GM19043 (cell line): ENCODE data around the gene FXYD3.
"Not testable (repeated sequence)": the region's sequence is repeated elsewhere in the genome, so short reads cannot be mapped to it uniquely, and the experiment has no call there.

Experiments
- ATAC-seq: cut with Tn5 transposase; IDR thresholded peaks from one replicate; pipeline ENCODE4 v1.9.1; 2021; ENCODE audit warnings: low read depth; ENCODE audit not compliant: unreplicated experiment

FXYD3 gene

DNA sequence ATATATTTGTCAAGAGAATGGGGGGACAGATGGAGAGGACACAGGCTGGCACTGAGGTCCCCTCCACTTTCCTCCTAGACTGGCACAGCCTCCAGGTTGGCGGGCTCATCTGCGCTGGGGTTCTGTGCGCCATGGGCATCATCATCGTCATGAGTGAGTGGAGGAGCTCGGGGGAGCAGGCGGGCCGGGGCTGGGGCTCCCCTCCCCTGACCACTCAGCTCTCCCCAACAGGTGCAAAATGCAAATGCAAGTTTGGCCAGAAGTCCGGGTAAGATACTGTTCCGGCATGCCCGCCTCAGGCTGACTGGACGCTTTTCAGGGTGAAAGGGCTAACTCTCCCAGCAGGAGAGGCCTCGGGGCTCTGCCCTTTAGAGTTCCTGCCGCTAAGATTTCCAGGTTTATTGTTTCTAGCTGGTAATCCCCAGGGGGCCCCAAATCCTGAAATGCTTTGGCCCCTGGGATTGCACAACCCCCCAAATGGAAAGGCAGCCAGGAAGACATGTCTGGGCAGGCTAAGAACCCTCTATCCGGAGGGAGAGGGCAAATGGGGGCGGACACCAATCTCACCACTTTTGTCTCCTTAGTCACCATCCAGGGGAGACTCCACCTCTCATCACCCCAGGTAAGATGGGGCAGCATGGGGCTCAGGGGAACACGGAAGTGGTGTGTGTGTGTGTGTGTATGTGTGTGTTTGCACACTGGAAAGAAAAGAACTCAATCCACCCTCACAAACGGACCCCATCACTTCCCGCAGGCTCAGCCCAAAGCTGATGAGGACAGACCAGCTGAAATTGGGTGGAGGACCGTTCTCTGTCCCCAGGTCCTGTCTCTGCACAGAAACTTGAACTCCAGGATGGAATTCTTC is 7.3 kb downstream of the FXYD3 start:
- ATAC-seq = no peak

- ATAC-seq = no peak
Observed at GRCh38 chr19:35123573-35123972, 8.0 kb downstream of the FXYD3 start.

GRCh38 chr19:35124098-35125060 is 8.8 kb downstream of the FXYD3 start:
- ATAC-seq = peak; percentile 59

DNA sequence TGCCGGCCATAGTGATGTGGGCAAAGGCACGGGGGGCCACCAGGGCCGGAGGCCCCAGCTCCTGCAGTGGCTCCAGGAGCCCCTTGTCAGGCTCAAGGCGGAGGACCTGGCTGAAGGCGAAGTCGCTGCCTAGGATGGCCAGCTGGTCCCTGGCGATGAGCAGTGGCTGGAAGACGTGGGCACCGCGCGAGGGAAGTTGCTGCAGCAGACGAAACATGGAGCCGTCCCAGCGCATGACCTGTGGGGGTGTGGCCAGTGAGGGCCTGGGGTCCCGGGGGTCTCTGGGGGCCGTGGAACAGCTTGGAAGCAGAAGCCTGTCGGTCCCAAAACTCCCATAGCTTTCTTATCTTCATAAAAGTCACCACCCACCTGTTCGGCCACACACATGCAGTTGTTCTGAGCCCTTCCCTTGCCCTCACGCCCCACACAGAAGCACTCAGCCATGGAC is 9.7 kb downstream of the FXYD3 start:
- ATAC-seq = no peak

- no peak for ATAC-seq
Observed at GRCh38 chr19:35125749-35126623, 10.4 kb downstream of the FXYD3 start.

GRCh38 chr19:35126624-35126959 is 11.0 kb downstream of the FXYD3 start:
- ATAC-seq = no peak

GRCh38 chr19:35127871-35128270 is 12.2 kb downstream of the FXYD3 start:
- ATAC-seq = no peak

- no peak for ATAC-seq
Observed at GRCh38 chr19:35128398-35129057, 12.9 kb downstream of the FXYD3 start.

GRCh38 chr19:35129724-35130274 is 14.2 kb downstream of the FXYD3 start:
- ATAC-seq = not testable (repeated sequence)

DNA sequence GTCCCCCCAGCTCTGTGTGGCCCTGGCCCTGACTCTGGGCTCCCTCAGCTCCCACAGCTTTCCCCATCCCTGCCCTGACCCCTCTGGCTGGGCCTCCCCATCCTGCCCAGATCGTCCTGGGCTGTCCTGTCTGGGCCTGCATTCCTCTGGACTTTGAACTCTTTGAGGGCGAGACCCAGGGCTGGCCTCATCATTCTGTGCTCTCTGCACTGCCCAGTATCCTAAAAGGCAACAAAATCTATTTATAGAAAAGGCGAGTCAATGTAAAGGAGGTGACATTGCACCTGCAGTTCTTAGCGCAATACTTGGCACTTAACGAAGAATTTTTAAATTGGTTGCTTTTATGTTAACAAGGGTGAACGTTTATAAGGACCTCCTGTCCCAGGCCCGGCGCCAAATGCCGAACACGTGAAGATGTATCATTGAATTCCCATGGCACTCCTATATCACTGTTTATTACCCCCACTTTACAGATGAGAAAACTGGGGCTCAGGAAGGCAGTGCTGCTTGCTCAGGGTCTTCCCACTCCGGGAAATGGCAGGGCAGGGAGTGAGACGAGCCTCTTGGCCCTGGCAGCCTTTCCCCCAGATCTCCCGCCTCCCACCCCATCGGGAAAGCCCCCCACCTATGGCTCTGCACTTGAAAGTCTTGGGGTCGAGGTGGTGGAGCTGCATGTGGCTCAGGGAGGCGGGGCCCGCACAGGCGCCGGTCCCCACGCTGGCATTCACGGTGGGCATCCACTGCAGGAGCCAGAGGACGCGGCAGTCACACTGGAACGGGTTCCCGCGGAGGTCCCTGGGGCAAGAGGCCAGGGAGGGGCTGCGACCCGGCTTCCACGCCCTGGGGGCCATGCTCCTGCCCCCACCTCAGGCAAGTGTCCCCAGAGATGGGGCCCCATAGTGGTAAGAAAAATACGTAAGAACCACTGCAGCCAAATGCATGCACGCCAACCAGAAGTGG is 15.4 kb downstream of the FXYD3 start:
- ATAC-seq = no peak

DNA sequence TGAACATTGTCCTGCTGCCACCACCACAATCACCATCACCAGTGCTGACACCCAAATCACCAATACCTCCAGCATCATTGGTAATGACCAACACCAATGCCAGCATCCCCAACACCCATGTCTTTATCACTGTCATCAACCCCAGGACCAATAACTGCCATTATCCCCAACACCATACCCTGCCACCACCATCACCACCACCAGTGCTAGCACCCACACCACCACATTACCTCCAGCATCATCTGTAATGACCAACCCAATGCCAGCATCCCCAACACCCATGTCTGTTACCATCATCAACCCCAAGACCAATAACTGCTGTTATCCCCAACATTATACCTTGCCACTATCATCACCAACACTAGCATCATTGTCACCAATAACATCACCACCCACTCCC is 16.6 kb downstream of the FXYD3 start:
- no peak for ATAC-seq

DNA sequence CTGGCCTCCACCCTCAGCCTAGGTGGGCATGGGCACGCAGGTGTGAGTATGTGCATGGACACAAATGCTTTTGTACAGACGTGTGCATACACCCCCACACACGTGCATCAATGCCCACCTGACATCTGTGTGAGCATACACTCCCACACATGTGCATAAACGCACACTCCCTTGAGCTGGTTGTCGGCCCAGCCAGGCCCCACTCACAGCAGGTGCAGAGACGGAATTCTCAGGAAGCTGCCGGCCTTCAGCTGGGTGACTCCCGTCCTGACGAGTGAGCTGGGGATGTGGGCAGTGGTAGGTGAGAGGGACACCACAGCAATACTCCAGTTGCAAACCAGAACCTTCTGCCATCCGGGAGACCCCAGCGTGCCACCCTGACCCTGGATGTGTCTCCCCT is 18.2 kb downstream of the FXYD3 start:
- ATAC-seq = no peak

GRCh38 chr19:35134601-35135242 is 19.1 kb downstream of the FXYD3 start, which contains the start of gene LGI4:
LGI4 (minus strand) TSS chr19:35135059; CDS start chr19:35134680, 379 bp downstream.
- ATAC-seq = no peak

GRCh38 chr19:35135389-35135909 is 19.8 kb downstream of the FXYD3 start:
- ATAC-seq = no peak

DNA sequence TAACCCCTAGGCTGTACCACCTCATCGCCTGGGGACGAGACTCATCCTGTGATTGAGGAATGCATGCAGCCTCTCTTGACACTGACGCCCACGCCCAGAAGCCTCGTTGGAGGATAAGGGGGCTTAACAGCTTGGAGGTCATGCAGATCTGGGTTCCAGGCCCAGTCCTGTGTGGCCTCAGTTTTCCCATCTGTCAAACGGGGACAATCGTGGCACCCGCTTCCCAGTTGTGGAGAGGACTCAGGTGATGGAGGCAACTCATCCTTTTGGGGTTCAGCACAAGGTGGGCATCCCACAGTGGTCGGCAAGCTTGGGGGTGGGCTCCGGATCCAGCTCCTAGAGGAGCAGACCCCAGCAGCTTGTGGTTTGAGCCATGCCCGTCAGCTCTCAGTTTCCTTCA is 20.6 kb downstream of the FXYD3 start:
- ATAC-seq = no peak

- no peak for ATAC-seq
Observed at GRCh38 chr19:35136977-35137702, 21.5 kb downstream of the FXYD3 start.

GRCh38 chr19:35138305-35138892 is 22.8 kb downstream of the FXYD3 start, which contains the start of gene FXYD1:
FXYD1 (plus strand) TSS chr19:35138824; CDS start chr19:35140080, 1,256 bp downstream.
- ATAC-seq = no peak
